Suprapubic skin (tissue), 4 donors: ENCODE results near the gene IDH3A. TPM values are rescaled to one million over a fixed set of nuclear protein-coding genes. Genes with fewer than 3 reads are reported as not detected.

Experiments
- DNase-seq, 2 donors: peaks; one replicate each; pipeline ENCODE4 v3.0.0-alpha.2; 2019; ENCODE audit warnings: low spot score in 2 of 2
- H3K27ac ChIP-seq: fragments of 200-600 bp; sonication (generic); one replicate; pipeline ENCODE4 v1.5.1; 2019
- H3K27me3 ChIP-seq: fragments of 200-600 bp; sonication (generic); one replicate; pipeline ENCODE4 v1.5.1; 2019
- H3K36me3 ChIP-seq: fragments of 200-600 bp; sonication (generic); one replicate; pipeline ENCODE4 v1.5.1; 2019
- H3K4me1 ChIP-seq: fragments of 200-600 bp; sonication (generic); one replicate; pipeline ENCODE4 v1.5.1; 2019
- H3K4me3 ChIP-seq: fragments of 200-600 bp; sonication (generic); one replicate; pipeline ENCODE4 v1.5.1; 2019; ENCODE audit warnings: mild to moderate bottlenecking
- H3K9me3 ChIP-seq: fragments of 200-600 bp; sonication (generic); one replicate; pipeline ENCODE4 v1.5.1; 2019
- EP300 ChIP-seq: sonication (generic); formaldehyde crosslinking; IDR thresholded peaks from one replicate; pipeline ENCODE4 v1.6.1; 2017; ENCODE audit warnings: antibody characterized with exemption
- POLR2A ChIP-seq, 2 donors: fragments of 450-650 bp; IDR thresholded peaks; one replicate each; pipeline ENCODE4 v1.6.1; 2017; ENCODE audit warnings: antibody characterized with exemption in 2 of 2, mild to moderate bottlenecking in 2 of 2, moderate library complexity in 2 of 2
- POLR2AphosphoS5 ChIP-seq, 3 donors: sonication (generic); formaldehyde crosslinking; IDR thresholded peaks; one replicate each; pipeline ENCODE4 v1.6.1; 2017; ENCODE audit warnings: antibody characterized with exemption in 3 of 3
- WGBS: methylation state at CpG from one replicate; pipeline ENCODE4 v1.1.5; 2018; 5-methylcytosine and 5-hydroxymethylcytosine counted together
- total RNA-seq, 4 donors: library from RNA; depleted of rRNA; stranded (reverse); fragments of >200 nt; gene quantifications; one replicate each; pipeline ENCODE4 v1.1.0, GENCODE V29; 2016
- TF ChIP-seq, protein P1 (sequence below), 2 donors: fragments of 200-600 bp in 1 of 2; fragments of 450-650 bp in 1 of 2; sonication (generic) in 1 of 2; IDR thresholded peaks; one replicate each; pipeline ENCODE4 v1.5.1; 2016 to 2019; ENCODE audit warnings: antibody characterized with exemption in 2 of 2, mild to moderate bottlenecking in 1 of 2, moderate library complexity in 1 of 2

IDH3A gene
- total RNA-seq, 4 donors from 2014 or later: 55.1 to 82.5 (median 55.8) TPM

DNA sequence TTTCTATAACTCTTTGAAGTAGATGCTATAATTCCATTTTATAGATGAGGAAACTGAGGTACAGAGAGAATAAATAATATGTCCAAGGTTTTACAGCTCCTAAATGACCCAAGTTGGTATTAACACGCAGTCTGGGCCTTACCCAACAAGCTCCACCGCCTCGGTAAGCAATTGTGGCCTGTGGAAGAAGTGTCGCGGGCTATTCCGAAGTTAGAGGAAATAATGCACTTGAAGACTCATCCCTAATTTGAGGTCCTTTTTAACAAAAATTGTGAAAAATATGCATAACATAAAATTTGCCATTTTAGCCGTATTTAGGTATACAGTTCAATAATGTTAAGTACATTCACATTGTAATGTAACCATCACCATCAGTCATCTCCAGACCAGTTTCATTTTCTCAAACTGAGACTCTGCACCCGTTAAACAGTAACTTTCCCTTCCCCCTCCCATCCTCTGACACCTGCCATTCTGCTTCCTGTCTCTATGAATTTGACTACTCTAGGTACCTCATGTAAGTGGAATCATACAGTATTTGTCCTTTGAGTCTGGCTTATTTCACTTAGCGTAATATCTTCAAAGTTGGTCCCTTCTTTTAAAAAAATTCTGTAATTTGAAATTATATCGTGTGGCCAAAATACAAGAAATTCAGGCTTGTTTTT lies 18.2 kb downstream of the IDH3A start:
- Histone ChIP-seq H3K27me3 (no peaks in the 10 kb centered on the region), H3K9me3 (no peaks in the 10 kb centered on the region), H3K4me3 (no peak overlapping the region), H3K4me1 (no peaks in the 10 kb centered on the region), H3K27ac (no peak overlapping the region), H3K36me3 (peaks cover 98% of the 10 kb centered on the region)
- no peak for TF ChIP-seq POLR2AphosphoS5 (IDR thresholded peaks at IDR 0.05)
- no peak for TF ChIP-seq POLR2A (IDR thresholded peaks at IDR 0.05)
- TF ChIP-seq, protein P1, sequence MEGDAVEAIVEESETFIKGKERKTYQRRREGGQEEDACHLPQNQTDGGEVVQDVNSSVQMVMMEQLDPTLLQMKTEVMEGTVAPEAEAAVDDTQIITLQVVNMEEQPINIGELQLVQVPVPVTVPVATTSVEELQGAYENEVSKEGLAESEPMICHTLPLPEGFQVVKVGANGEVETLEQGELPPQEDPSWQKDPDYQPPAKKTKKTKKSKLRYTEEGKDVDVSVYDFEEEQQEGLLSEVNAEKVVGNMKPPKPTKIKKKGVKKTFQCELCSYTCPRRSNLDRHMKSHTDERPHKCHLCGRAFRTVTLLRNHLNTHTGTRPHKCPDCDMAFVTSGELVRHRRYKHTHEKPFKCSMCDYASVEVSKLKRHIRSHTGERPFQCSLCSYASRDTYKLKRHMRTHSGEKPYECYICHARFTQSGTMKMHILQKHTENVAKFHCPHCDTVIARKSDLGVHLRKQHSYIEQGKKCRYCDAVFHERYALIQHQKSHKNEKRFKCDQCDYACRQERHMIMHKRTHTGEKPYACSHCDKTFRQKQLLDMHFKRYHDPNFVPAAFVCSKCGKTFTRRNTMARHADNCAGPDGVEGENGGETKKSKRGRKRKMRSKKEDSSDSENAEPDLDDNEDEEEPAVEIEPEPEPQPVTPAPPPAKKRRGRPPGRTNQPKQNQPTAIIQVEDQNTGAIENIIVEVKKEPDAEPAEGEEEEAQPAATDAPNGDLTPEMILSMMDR (IDR thresholded peaks at IDR 0.05): no peak
- no peak for TF ChIP-seq EP300
- no peak for DNase-seq
- 91% methylated on average over 10 of the region's 10 CpGs for WGBS

- 89% methylated on average over 5 of the region's 5 CpGs for WGBS
- Histone ChIP-seq H3K4me1 (no peaks in the 10 kb centered on the region), H3K36me3 (peaks cover 93% of the 10 kb centered on the region), H3K9me3 (no peaks in the 10 kb centered on the region), H3K27me3 (no peaks in the 10 kb centered on the region), H3K27ac (no peak overlapping the region), H3K4me3 (no peak overlapping the region)
- DNase-seq: no peak
- TF ChIP-seq EP300 (no peak), POLR2AphosphoS5 (IDR thresholded peaks at IDR 0.05) (no peak), POLR2A (IDR thresholded peaks at IDR 0.05) (no peak)
- TF ChIP-seq, protein P1 (IDR thresholded peaks at IDR 0.05): no peak
Observed at GRCh38 chr15:78168608-78169007, 19.4 kb downstream of the IDH3A start.

DNA sequence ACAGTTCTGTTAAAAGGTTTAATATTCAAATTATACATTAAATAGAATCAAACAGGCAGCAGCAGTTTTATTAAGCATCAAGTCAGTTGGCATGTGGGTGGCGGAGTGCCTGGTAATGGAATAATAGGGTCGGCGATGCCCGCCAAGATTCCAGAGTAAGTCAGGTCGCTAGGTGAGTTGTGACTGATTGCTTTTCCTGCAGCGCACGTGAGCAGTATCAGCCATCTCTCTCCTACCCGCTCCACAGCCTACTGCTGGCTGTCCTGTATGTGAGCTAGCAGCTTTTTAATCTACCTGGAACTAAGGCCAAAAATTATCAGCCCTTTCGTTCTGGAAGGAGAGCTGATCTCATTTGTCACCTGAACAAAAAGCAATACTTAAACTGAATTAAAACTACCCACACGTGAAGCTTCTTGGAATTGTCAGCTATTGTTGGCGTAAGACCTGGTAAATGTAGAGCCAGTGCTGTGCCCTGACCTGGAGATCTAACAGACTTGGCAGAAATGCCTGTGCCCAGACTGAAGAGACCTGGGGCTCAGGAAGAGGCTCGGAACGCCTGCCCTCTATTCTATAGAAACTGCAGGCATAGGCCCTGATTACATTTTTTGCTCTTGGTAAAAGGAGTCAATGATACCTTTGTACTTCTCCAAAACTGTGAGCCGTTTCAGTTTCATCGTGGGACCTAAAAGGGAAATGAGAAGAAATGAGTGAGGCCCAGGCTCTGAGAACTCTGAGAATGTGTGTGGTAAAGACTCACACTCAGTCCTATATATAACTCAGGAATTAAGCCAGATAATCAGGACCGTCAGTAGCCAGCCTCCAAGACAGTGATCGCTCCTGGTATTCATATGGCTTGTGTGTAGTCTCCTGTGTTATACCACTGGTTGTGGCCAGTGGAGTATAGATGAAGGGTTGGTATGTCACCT lies 21.9 kb downstream of the IDH3A start:
- DNase-seq: no peak
- Histone ChIP-seq H3K9me3 (no peaks in the 10 kb centered on the region), H3K27ac (no peak overlapping the region), H3K4me1 (no peaks in the 10 kb centered on the region), H3K36me3 (peaks cover 73% of the 10 kb centered on the region), H3K4me3 (no peak overlapping the region), H3K27me3 (no peaks in the 10 kb centered on the region)
- TF ChIP-seq, protein P1 (IDR thresholded peaks at IDR 0.05): no peak
- TF ChIP-seq POLR2A (IDR thresholded peaks at IDR 0.05): no peak
- no peak for TF ChIP-seq POLR2AphosphoS5 (IDR thresholded peaks at IDR 0.05)
- WGBS: 90% methylated on average over 17 of the region's 17 CpGs

- no peaks in the 10 kb centered on the region for H3K27me3 ChIP-seq
- H3K27ac ChIP-seq: no peak overlapping the region
- H3K9me3 ChIP-seq: no peaks in the 10 kb centered on the region
- H3K4me3 ChIP-seq: no peak overlapping the region
- WGBS: 94% methylated on average over 9 of the region's 9 CpGs
- H3K36me3 ChIP-seq: peaks cover 64% of the 10 kb centered on the region
- no peak for TF ChIP-seq POLR2A (IDR thresholded peaks at IDR 0.05)
- TF ChIP-seq, protein P1 (IDR thresholded peaks at IDR 0.05): no peak
- TF ChIP-seq EP300: no peak
- no peak for TF ChIP-seq POLR2AphosphoS5 (IDR thresholded peaks at IDR 0.05)
- no peak for DNase-seq
- H3K4me1 ChIP-seq: no peaks in the 10 kb centered on the region
Observed at GRCh38 chr15:78171864-78172472, 22.8 kb downstream of the IDH3A start.

- DNase-seq: no peak
- H3K36me3 ChIP-seq: peaks cover 40% of the 10 kb centered on the region
- no peaks in the 10 kb centered on the region for H3K27me3 ChIP-seq
- no peaks in the 10 kb centered on the region for H3K4me1 ChIP-seq
- H3K4me3 ChIP-seq: no peak overlapping the region
- no peak overlapping the region for H3K27ac ChIP-seq
- TF ChIP-seq, protein P1 (IDR thresholded peaks at IDR 0.05): no peak
- TF ChIP-seq POLR2A (IDR thresholded peaks at IDR 0.05) (no peak), EP300 (no peak), POLR2AphosphoS5 (IDR thresholded peaks at IDR 0.05) (no peak)
- no peaks in the 10 kb centered on the region for H3K9me3 ChIP-seq
- WGBS: 84% methylated on average over 9 of the region's 9 CpGs
Observed at GRCh38 chr15:78174401-78174800, 25.2 kb downstream of the IDH3A start.
